T-helper 1 cell treated with Interleukin-12 subunit alpha and Interleukin-12 subunit beta and Interleukin-4 antibody, amounts not matched to agents 30 μg/mL and 1 μg/mL, for 36 hours (primary cell): ENCODE results near the gene BCHE.
"Not testable (repeated sequence)": the region's sequence is repeated elsewhere in the genome, so short reads cannot be mapped to it uniquely, and the experiment has no call there.

Experiments
- H3K27ac Mint-ChIP-seq: one replicate; pipeline ENCODE4 v1.8.0; 2021; ENCODE audit warnings: mild to moderate bottlenecking, mixed read lengths
- H3K27me3 Mint-ChIP-seq: one replicate; pipeline ENCODE4 v1.8.0; 2021; ENCODE audit warnings: low read depth, mixed read lengths
- H3K36me3 Mint-ChIP-seq: one replicate; pipeline ENCODE4 v1.8.0; 2021; ENCODE audit warnings: low read depth, mixed read lengths
- H3K4me1 Mint-ChIP-seq: one replicate; pipeline ENCODE4 v1.8.0; 2021; ENCODE audit warnings: low read depth, mixed read lengths
- H3K4me3 Mint-ChIP-seq: one replicate; pipeline ENCODE4 v1.8.0; 2021; ENCODE audit warnings: mild to moderate bottlenecking, moderate library complexity, mixed read lengths
- H3K9me3 Mint-ChIP-seq: one replicate; pipeline ENCODE4 v1.8.0; 2021; ENCODE audit warnings: mixed read lengths

Gene BCHE

GRCh38 chr3:165839296-165840076 lies 2.3 kb upstream of the BCHE start:
- H3K27ac Mint-ChIP-seq = no peak overlapping the region
- H3K36me3 Mint-ChIP-seq = no peaks in the 10 kb centered on the region
- H3K4me3 Mint-ChIP-seq = no peak overlapping the region
- H3K4me1 Mint-ChIP-seq = no peaks in the 10 kb centered on the region
- no peaks in the 10 kb centered on the region for H3K9me3 Mint-ChIP-seq
- H3K27me3 Mint-ChIP-seq = no peaks in the 10 kb centered on the region

GRCh38 chr3:165837801-165838200 lies 578 bp upstream of the BCHE start:
- no peaks in the 10 kb centered on the region for H3K27me3 Mint-ChIP-seq

GRCh38 chr3:165835431-165835830 lies 1.8 kb downstream of the BCHE start:
- no peaks in the 10 kb centered on the region for H3K36me3 Mint-ChIP-seq
- no peaks in the 10 kb centered on the region for H3K9me3 Mint-ChIP-seq
- H3K4me1 Mint-ChIP-seq = no peaks in the 10 kb centered on the region
- no peak overlapping the region for H3K27ac Mint-ChIP-seq
- H3K27me3 Mint-ChIP-seq = no peaks in the 10 kb centered on the region
- no peak overlapping the region for H3K4me3 Mint-ChIP-seq

More at GRCh38 chr3:165837801-165838200, 578 bp upstream of the BCHE start:
- no peaks in the 10 kb centered on the region for H3K36me3 Mint-ChIP-seq
- no peak overlapping the region for H3K4me3 Mint-ChIP-seq
- no peak overlapping the region for H3K27ac Mint-ChIP-seq
- no peaks in the 10 kb centered on the region for H3K4me1 Mint-ChIP-seq
- no peaks in the 10 kb centered on the region for H3K9me3 Mint-ChIP-seq

GRCh38 chr3:165830746-165831145 lies 6.5 kb downstream of the BCHE start:
- no peak overlapping the region for H3K4me3 Mint-ChIP-seq
- H3K36me3 Mint-ChIP-seq = no peaks in the 10 kb centered on the region
- H3K27me3 Mint-ChIP-seq = no peaks in the 10 kb centered on the region
- H3K27ac Mint-ChIP-seq = no peak overlapping the region
- no peaks in the 10 kb centered on the region for H3K4me1 Mint-ChIP-seq
- no peaks in the 10 kb centered on the region for H3K9me3 Mint-ChIP-seq

- Mint-ChIP-seq H3K27ac (no peak overlapping the region), H3K36me3 (no peaks in the 10 kb centered on the region), H3K4me1 (no peaks in the 10 kb centered on the region), H3K27me3 (no peaks in the 10 kb centered on the region), H3K4me3 (no peak overlapping the region), H3K9me3 (no peaks in the 10 kb centered on the region)
Measured at GRCh38 chr3:165827883-165828282, 9.3 kb downstream of the BCHE start.

- Mint-ChIP-seq H3K4me3 (no peak overlapping the region), H3K36me3 (no peaks in the 10 kb centered on the region), H3K4me1 (no peaks in the 10 kb centered on the region), H3K9me3 (no peaks in the 10 kb centered on the region), H3K27ac (no peak overlapping the region), H3K27me3 (no peaks in the 10 kb centered on the region)
Measured at GRCh38 chr3:165827233-165827632, 10.0 kb downstream of the BCHE start.

GRCh38 chr3:165820671-165821123 lies 16.5 kb downstream of the BCHE start:
- H3K27me3 Mint-ChIP-seq = no peaks in the 10 kb centered on the region
- no peak overlapping the region for H3K4me3 Mint-ChIP-seq
- no peaks in the 10 kb centered on the region for H3K36me3 Mint-ChIP-seq
- no peak overlapping the region for H3K27ac Mint-ChIP-seq
- no peaks in the 10 kb centered on the region for H3K9me3 Mint-ChIP-seq
- no peaks in the 10 kb centered on the region for H3K4me1 Mint-ChIP-seq

GRCh38 chr3:165817160-165817709 lies 20.0 kb downstream of the BCHE start:
- H3K4me1 Mint-ChIP-seq = no peaks in the 10 kb centered on the region
- no peak overlapping the region for H3K27ac Mint-ChIP-seq
- H3K4me3 Mint-ChIP-seq = no peak overlapping the region
- no peaks in the 10 kb centered on the region for H3K27me3 Mint-ChIP-seq
- no peaks in the 10 kb centered on the region for H3K36me3 Mint-ChIP-seq
- no peaks in the 10 kb centered on the region for H3K9me3 Mint-ChIP-seq

GRCh38 chr3:165816209-165816608 lies 21.0 kb downstream of the BCHE start:
- Mint-ChIP-seq H3K4me3 (no peak overlapping the region), H3K4me1 (no peaks in the 10 kb centered on the region), H3K27ac (no peak overlapping the region), H3K9me3 (no peaks in the 10 kb centered on the region), H3K27me3 (no peaks in the 10 kb centered on the region), H3K36me3 (no peaks in the 10 kb centered on the region)

GRCh38 chr3:165815682-165816081 lies 21.5 kb downstream of the BCHE start:
- H3K4me1 Mint-ChIP-seq = no peaks in the 10 kb centered on the region
- no peaks in the 10 kb centered on the region for H3K9me3 Mint-ChIP-seq
- H3K27me3 Mint-ChIP-seq = no peaks in the 10 kb centered on the region
- no peak overlapping the region for H3K4me3 Mint-ChIP-seq
- no peak overlapping the region for H3K27ac Mint-ChIP-seq
- H3K36me3 Mint-ChIP-seq = no peaks in the 10 kb centered on the region

- no peaks in the 10 kb centered on the region for H3K9me3 Mint-ChIP-seq
- H3K36me3 Mint-ChIP-seq = no peaks in the 10 kb centered on the region
- H3K27me3 Mint-ChIP-seq = no peaks in the 10 kb centered on the region
- no peak overlapping the region for H3K4me3 Mint-ChIP-seq
- H3K27ac Mint-ChIP-seq = no peak overlapping the region
- H3K4me1 Mint-ChIP-seq = no peaks in the 10 kb centered on the region
Measured at GRCh38 chr3:165814380-165814779, 22.8 kb downstream of the BCHE start.

- H3K9me3 Mint-ChIP-seq, H3K4me3 Mint-ChIP-seq, H3K27me3 Mint-ChIP-seq, H3K36me3 Mint-ChIP-seq, H3K27ac Mint-ChIP-seq, H3K4me1 Mint-ChIP-seq: not testable (repeated sequence)
Measured at GRCh38 chr3:165807937-165808336, 29.3 kb downstream of the BCHE start.

- Mint-ChIP-seq H3K4me1 (no peaks in the 10 kb centered on the region), H3K27ac (no peak overlapping the region), H3K9me3 (no peaks in the 10 kb centered on the region), H3K36me3 (no peaks in the 10 kb centered on the region), H3K4me3 (no peak overlapping the region), H3K27me3 (no peaks in the 10 kb centered on the region)
Measured at GRCh38 chr3:165805946-165806561, 31.2 kb downstream of the BCHE start.

GRCh38 chr3:165803471-165803870 lies 33.8 kb downstream of the BCHE start:
- no peaks in the 10 kb centered on the region for H3K27me3 Mint-ChIP-seq
- H3K27ac Mint-ChIP-seq = no peak overlapping the region
- H3K9me3 Mint-ChIP-seq = no peaks in the 10 kb centered on the region
- no peak overlapping the region for H3K4me3 Mint-ChIP-seq
- no peaks in the 10 kb centered on the region for H3K36me3 Mint-ChIP-seq
- H3K4me1 Mint-ChIP-seq = no peaks in the 10 kb centered on the region

- peaks cover 6% of the 10 kb centered on the region for H3K9me3 Mint-ChIP-seq
- H3K27me3 Mint-ChIP-seq = no peaks in the 10 kb centered on the region
- no peaks in the 10 kb centered on the region for H3K4me1 Mint-ChIP-seq
- no peak overlapping the region for H3K27ac Mint-ChIP-seq
- H3K36me3 Mint-ChIP-seq = no peaks in the 10 kb centered on the region
- no peak overlapping the region for H3K4me3 Mint-ChIP-seq
Measured at GRCh38 chr3:165800970-165801369, 36.3 kb downstream of the BCHE start.
